Esophagus muscularis mucosa (tissue), 4 donors: ENCODE results near the gene MESP2. TPM values are rescaled to one million over a fixed set of nuclear protein-coding genes. Genes with fewer than 3 reads are reported as not detected.

Experiments used
- DNase-seq: peaks from one replicate; pipeline ENCODE4 v3.0.0-alpha.2; 2017; ENCODE audit errors: extremely low spot score
- H3K27ac ChIP-seq, 4 donors: fragments of 200-600 bp; sonication (generic); replicated peaks in 1 of 4; 1 replicate in 3 of 4; 2 replicates in 1 of 4; pipeline ENCODE4 v1.5.1; 2016 to 2019; ENCODE audit warnings: mild to moderate bottlenecking in 1 of 4
- H3K27me3 ChIP-seq, 4 donors: fragments of 200-600 bp; sonication (generic); one replicate each; pipeline versions ENCODE4 v1.5.1 to v1.6.0; 2016 to 2019
- H3K36me3 ChIP-seq, 4 donors: fragments of 200-600 bp; sonication (generic); one replicate each; pipeline ENCODE4 v1.5.1; 2016 to 2019
- H3K4me1 ChIP-seq, 4 donors: fragments of 200-600 bp; sonication (generic); one replicate each; pipeline ENCODE4 v1.5.1; 2016 to 2019
- H3K4me3 ChIP-seq, 4 donors: fragments of 200-600 bp; sonication (generic); 1 replicate in 2 of 4; 2 replicates in 2 of 4; pipeline ENCODE4 v1.5.1; 2016 to 2019; ENCODE audit warnings: mild to moderate bottlenecking in 4 of 4, moderate library complexity in 1 of 4
- H3K9me3 ChIP-seq, 4 donors: fragments of 200-600 bp; sonication (generic); 1 replicate in 3 of 4; 2 replicates in 1 of 4; pipeline ENCODE4 v1.5.1; 2016 to 2019
- CTCF ChIP-seq, 3 experiments: fragments of 200-600 bp in 2 of 3; fragments of 450-650 bp in 1 of 3; sonication (generic) in 2 of 3; IDR thresholded peaks; one replicate each; pipeline ENCODE4 v1.5.1; 2017 to 2019; ENCODE audit warnings: antibody characterized with exemption in 3 of 3, mild to moderate bottlenecking in 2 of 3, moderate library complexity in 1 of 3
- EP300 ChIP-seq: sonication (generic); formaldehyde crosslinking; IDR thresholded peaks from one replicate; pipeline ENCODE4 v1.6.1; 2017; ENCODE audit warnings: antibody characterized with exemption
- POLR2A ChIP-seq: fragments of 450-650 bp; IDR thresholded peaks from one replicate; pipeline ENCODE4 v1.6.1; 2017; ENCODE audit warnings: antibody characterized with exemption, moderate library complexity, mild to moderate bottlenecking, low read depth
- POLR2AphosphoS5 ChIP-seq, 2 donors: sonication (generic); formaldehyde crosslinking; IDR thresholded peaks; one replicate each; pipeline ENCODE4 v1.6.1; 2017; ENCODE audit warnings: antibody characterized with exemption in 2 of 2
- WGBS: methylation state at CpG from one replicate; pipeline ENCODE4 v1.1.5; 2018; 5-methylcytosine and 5-hydroxymethylcytosine counted together
- intact Hi-C: fragments of 100-400 bp; cut with DNase I; formaldehyde crosslinking; loops from one replicate; pipeline ENCODE4 v1.15.1; 2023
- total RNA-seq, 4 donors: library from RNA; depleted of rRNA; stranded (reverse); fragments of >200 nt; gene quantifications; one replicate each; pipeline versions ENCODE4 v1.1.0 to v1.2.1, GENCODE V29; 2016

Gene MESP2
- total RNA-seq, 4 donors from 2014 or later: not detected

GRCh38 chr15:89797678-89798201 lies 21.6 kb downstream of the MESP2 start:
- DNase-seq: no peak
- TF ChIP-seq POLR2A (no peak), CTCF (IDR thresholded peaks at IDR 0.05) (no peak), POLR2AphosphoS5 (IDR thresholded peaks at IDR 0.05) (no peak), EP300 (no peak)
- Histone ChIP-seq H3K27me3 (peaks cover 0 to 12% (median 0%) of the 10 kb centered on the region in 4 donors), H3K4me1 (peaks cover 0 to 4% (median 0%) of the 10 kb centered on the region in 4 donors), H3K36me3 (peaks cover 0 to 10% (median 0%) of the 10 kb centered on the region in 4 donors), H3K27ac (no peak overlapping the region), H3K4me3 (no peak overlapping the region), H3K9me3 (no peaks in the 10 kb centered on the region)
- intact Hi-C loops: no loop called here
- 99% methylated on average over 4 of the region's 4 CpGs for WGBS

- no peak for DNase-seq
- no peak for TF ChIP-seq EP300
- no peak for TF ChIP-seq POLR2AphosphoS5 (IDR thresholded peaks at IDR 0.05)
- no peak for TF ChIP-seq CTCF (IDR thresholded peaks at IDR 0.05)
- no peak for TF ChIP-seq POLR2A
- no peak overlapping the region for H3K4me3 ChIP-seq
- peaks cover 0 to 4% (median 0%) of the 10 kb centered on the region in 4 donors for H3K4me1 ChIP-seq
- intact Hi-C loops: no loop called here
- H3K27me3 ChIP-seq: peaks cover 0 to 18% (median 0%) of the 10 kb centered on the region in 4 donors
- no peak overlapping the region for H3K27ac ChIP-seq
- 85% methylated on average over 20 of the region's 20 CpGs for WGBS
- peaks cover 0 to 20% (median 0%) of the 10 kb centered on the region in 4 donors for H3K36me3 ChIP-seq
- H3K9me3 ChIP-seq: no peaks in the 10 kb centered on the region
Observed at GRCh38 chr15:89799011-89799911, 23.1 kb downstream of the MESP2 start.

GRCh38 chr15:89799918-89800498 lies 23.9 kb downstream of the MESP2 start:
- Histone ChIP-seq H3K4me3 (no peak overlapping the region), H3K27ac (no peak overlapping the region), H3K4me1 (peaks cover 0 to 4% (median 0%) of the 10 kb centered on the region in 4 donors), H3K27me3 (peaks cover 0 to 18% (median 0%) of the 10 kb centered on the region in 4 donors), H3K9me3 (no peaks in the 10 kb centered on the region), H3K36me3 (peaks cover 0 to 21% (median 0%) of the 10 kb centered on the region in 4 donors)
- intact Hi-C loops: no loop called here
- no peak for TF ChIP-seq POLR2AphosphoS5 (IDR thresholded peaks at IDR 0.05)
- no peak for TF ChIP-seq EP300
- TF ChIP-seq POLR2A: no peak
- TF ChIP-seq CTCF (IDR thresholded peaks at IDR 0.05): no peak
- DNase-seq: no peak
- WGBS: 90% methylated on average over 2 of the region's 2 CpGs

GRCh38 chr15:89801471-89802195 lies 25.5 kb downstream of the MESP2 start:
- DNase-seq: no peak
- intact Hi-C loops: no loop called here
- WGBS: 92% methylated on average over 16 of the region's 21 CpGs
- H3K4me3 ChIP-seq: no peak overlapping the region
- peaks cover 0 to 18% (median 0%) of the 10 kb centered on the region in 4 donors for H3K27me3 ChIP-seq
- H3K27ac ChIP-seq: no peak overlapping the region
- no peaks in the 10 kb centered on the region for H3K9me3 ChIP-seq
- no peak for TF ChIP-seq CTCF (IDR thresholded peaks at IDR 0.05)
- no peak for TF ChIP-seq POLR2AphosphoS5 (IDR thresholded peaks at IDR 0.05)
- TF ChIP-seq POLR2A: no peak
- no peak for TF ChIP-seq EP300
- H3K4me1 ChIP-seq: no peaks in the 10 kb centered on the region
- peaks cover 0 to 21% (median 0%) of the 10 kb centered on the region in 4 donors for H3K36me3 ChIP-seq
